Measurements from ENCODE around the gene DRC3.
A peak's percentile ranks its signal among the peaks of the same experiment; 100 is the strongest.
"Not testable (repeated sequence)": the region's sequence is repeated elsewhere in the genome, so short reads cannot be mapped to it uniquely, and the experiment has no call there.

The DRC3 gene

GRCh38 chr17:17972126-17972951 lies at the start of gene DRC3, which contains the start of gene TOM1L2:
TSS of gene DRC3 (plus strand) at chr17:17972862. CDS start at chr17:17977599, 4,737 bp downstream.
TSS of gene TOM1L2 (minus strand) at chr17:17972400. CDS start at chr17:17972313, 87 bp downstream.
- peak; percentile 100 for DNase-seq

DNA sequence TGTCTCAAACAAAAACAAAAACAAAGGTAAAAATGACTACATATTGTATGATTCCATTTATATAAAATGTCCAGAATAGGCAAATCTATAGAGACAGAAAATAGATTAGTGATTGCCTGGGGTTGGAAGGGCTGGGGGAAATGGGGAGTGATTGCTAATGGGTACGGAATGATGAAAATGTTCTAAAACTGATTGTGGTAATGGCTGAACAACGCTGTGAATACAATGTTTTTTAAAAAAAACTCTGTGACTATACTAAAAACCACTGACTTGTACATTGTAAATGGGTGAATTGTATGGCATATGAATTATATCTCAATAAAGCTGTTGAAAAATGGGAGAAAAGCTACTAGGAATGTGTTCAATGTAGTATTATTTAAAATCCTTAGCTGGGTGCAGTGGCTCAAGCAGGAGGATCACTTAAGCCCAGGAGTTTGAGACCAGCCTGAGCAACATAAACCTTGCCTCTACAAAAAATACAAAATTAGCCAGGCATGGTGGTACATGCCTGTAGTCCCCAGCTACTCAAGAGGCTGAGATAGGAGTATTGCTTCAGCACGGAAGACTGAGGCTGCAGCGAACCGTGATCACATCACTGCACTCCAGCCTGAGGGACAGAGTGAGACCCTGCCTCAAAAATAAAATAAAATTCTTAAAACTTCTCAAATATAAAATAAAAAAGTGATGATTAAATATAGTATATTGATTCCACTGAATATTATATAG lies 48.4 kb upstream of the DRC3 start:
- no peak for DNase-seq

DNA sequence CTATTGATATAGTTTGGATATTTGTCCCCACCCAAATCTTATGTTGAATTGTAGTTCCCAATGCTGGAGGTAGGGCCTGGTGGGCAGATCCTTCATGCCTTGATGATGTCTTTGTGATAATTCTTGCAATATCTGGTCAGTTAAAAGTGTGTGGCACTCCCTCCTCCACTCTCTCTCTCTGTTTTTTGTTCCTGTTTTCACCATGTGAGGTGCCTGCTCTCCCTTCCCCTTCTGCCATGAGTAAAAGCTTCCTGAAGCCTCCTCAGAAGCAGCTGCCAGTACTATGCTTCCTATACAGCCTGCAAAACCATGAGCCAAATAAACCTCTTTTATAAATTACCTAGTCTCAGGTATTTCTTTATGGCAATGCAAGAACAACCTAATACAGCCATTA lies 47.8 kb upstream of the DRC3 start:
- DNase-seq: peak; percentile 37

DNA sequence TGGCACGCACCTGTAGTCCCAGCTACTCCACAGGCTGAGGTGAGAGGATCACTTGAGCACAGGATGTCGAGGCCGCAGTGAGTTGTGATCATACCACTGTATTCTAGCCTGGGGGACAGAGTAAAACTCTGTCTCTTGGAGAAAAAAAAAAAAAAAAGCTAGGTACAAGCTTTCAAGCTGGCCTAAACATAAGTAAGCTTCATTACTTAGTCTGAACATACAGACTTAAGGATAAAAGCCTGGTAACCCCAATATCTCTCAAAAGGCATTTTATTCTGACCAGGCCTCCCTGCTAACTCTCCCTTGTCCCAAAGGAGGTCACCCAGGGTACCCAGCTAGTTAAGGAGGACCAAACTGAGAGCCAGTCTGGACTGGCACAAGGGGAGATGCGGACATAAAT lies 46.6 kb upstream of the DRC3 start:
- no peak for DNase-seq

GRCh38 chr17:17926840-17927449 lies 45.7 kb upstream of the DRC3 start:
- DNase-seq: no peak

- DNase-seq: no peak
These were observed 44.0 kb upstream of the DRC3 start for GRCh38 chr17:17928398-17929287.

GRCh38 chr17:17929655-17930380 lies 42.8 kb upstream of the DRC3 start:
- DNase-seq: no peak

DNA sequence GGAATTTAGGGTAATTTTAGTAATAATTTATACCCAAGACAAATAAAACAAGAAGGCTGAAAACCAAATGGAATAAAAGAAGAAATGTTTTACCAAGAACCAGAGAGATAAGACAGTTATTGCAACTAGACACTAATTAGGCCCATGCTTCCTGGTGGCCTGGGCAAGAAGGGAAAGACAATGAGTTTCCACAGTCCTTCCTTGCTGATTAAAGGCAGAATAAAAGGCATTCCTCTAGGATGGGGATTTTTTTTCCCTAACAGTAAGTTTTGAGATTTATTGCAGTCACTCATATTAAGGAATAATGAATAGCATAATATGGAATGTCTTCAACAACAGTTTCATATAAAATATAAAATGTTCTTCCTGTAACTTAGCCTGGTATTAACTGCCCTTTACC lies 42.0 kb upstream of the DRC3 start:
- DNase-seq: no peak

GRCh38 chr17:17931159-17931558 lies 41.5 kb upstream of the DRC3 start:
- no peak for DNase-seq

DNA sequence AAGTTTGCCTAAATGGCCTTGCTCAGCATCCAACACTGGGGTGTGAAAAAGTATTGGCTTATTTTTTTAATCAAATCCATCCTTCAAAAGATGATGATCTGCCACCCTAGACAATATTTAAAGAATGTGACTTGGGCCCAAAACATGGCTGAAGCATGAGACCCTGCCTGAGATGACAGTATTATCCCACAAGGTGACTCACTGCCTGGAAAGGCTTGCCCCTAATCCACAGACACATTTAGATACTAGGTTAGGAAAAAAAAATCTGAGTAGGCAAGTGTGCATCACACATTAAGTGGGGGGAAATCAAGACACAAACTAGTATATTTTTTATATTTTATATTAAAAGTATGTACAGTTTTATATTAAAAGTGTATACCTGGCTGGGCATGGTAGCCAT lies 38.9 kb upstream of the DRC3 start:
- DNase-seq: no peak

- no peak for DNase-seq
These were observed 38.4 kb upstream of the DRC3 start for GRCh38 chr17:17934214-17934613.

DNA sequence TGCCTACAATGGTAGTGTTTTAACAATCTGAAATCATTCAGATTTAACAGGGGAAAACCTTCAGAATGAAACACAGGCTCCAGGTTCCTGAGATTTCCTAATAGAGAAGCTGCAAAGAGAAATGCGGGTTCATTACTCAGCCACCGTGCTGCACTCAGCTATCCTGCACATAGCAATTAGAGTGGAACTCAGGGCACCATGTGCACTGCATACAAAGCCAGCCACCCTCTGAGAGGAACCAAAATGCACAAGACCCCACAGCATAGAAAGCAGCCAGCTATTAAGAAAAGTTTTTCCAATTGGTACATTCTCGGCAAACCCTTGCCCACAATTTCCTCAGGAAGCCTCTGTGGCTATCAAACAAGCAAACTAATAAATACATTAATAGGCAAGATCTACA lies 37.9 kb upstream of the DRC3 start:
- DNase-seq: peak; percentile 54

DNA sequence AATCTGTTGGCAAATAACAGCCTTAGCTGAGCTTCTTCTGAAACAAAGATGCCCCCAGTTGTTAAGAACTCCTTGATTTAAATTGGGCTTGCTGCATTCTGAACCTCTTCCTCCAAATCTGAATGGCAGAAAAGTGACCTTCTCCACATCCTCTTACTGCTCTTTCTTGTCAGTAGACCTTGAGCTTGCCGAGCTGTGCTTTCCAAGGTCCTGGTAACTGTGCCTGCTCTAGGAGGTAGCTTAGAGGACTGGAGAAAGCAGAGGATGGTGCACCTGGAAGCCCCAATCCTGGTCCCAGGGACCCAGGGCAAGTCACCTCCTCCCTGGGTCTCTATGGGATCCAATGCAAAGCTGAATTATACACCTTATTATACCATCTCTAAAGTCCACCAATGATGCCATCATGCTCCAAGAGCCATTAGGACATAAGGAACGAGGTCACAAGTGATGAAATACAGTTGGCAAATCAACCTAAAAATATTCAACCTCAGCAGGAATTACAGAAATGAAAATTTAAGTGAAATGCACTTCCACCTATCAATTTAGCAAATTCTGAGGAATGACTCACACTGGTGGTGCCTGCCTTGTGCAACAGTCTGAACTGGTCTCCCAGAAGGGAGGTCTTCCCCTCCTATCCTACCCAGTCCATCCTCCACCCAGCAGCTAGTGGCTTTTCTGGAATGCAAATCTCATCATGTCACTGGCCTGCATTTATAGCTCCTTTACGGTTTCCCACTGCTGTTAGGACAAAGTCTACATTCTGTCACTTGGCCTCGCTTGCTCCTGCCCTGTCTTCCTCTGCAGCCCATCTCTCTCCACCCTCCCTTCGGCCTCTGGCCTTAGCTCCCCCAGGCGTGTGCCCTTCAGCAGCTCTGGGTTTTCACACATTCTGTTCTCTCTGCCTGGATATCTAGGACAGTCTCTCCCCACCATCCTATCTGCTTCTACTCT lies 37.1 kb upstream of the DRC3 start:
- peak; percentile 93 for DNase-seq

GRCh38 chr17:17937201-17937853 lies 35.3 kb upstream of the DRC3 start:
- peak; percentile 67 for DNase-seq

DNA sequence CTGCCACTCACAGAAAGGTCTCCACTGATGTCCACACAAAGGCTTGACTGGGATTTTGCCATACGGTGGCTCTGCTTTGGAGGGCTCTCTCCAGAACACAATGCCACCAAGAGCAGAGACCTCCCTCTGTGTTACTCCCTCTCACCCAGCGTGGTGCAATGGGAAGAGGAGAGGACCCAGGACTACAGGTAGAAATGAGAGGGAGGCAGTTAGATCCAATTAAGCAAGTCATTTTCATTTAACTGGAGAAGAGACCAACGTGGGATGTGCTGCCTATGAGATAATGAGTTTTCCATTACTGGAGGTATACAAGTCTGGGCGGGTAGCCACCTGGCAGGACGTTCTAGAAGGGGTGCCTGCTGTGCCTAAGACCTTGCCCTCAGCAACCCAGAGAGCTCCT lies 34.7 kb upstream of the DRC3 start:
- DNase-seq: no peak

GRCh38 chr17:17938388-17939107 lies 34.1 kb upstream of the DRC3 start:
- DNase-seq: no peak

GRCh38 chr17:17939941-17940340 lies 32.7 kb upstream of the DRC3 start:
- DNase-seq: not testable (repeated sequence)

DNA sequence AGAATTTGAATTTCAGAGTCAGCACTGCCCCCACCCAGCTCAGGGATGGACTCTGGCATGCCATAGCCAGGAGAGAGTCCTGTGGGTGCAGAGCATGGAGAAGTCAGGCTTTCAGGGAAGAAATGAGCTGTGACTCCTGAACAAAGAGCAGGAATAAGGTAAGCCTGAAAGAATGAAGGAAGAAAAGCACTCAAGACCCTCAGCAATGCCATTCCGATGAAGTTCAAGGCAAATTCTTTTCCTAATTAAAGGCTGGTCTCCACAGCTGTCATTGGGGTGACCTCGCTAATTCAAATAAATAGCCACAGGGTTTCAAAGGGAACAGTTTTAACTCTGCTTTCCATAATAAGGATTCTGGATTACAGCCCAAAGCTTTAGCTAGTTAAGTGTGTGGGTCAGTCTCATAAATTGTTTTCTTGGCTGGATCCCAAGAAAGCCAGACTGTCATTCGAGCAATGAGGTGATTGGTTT lies 32.2 kb upstream of the DRC3 start:
- no peak for DNase-seq

DNA sequence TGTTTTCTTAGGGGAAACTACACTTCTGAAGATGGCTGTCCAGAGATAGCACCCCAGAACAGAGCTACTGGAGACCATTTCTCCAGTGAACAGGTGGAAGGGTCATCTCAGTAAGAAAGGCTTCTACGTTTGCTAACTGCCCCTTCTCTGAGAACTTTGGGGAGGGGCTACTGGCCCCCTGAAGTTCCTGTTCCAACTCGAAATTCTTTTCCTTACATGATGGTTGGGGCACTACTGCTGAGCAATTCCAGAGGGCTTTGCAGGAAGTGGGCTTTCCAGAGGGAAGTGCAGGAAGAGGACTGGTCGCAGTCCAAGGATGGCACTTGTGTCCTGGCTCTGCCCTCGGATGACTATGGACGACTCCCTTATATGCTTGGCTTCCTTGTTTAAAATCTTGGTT lies 31.6 kb upstream of the DRC3 start:
- DNase-seq: no peak
